T47D (cell line): ENCODE data around the gene ADAMTS17.
"Not testable (repeated sequence)": the region's sequence is repeated elsewhere in the genome, so short reads cannot be mapped to it uniquely, and the experiment has no call there.

Experiments
- DNase-seq, 2 experiments: peaks; one replicate each; pipeline versions ENCODE4 v3.0.0 to v3.0.0-alpha.2; 2011 to 2012; ENCODE audit warnings: low read depth in 1 of 2, low spot score in 1 of 2
- JUND ChIP-seq: IDR thresholded peaks from 2 replicates; pipeline ENCODE4 v1.6.1; 2012; ENCODE audit warnings: low read depth
- in situ Hi-C: cut with HindIII; loops from 2 replicates; pipeline ENCODE4 v1.10.0; 2016; ENCODE audit warnings: low sequenced_read_pairs, low pct_unique_long_range_greater_than_20kb

Gene ADAMTS17

DNA sequence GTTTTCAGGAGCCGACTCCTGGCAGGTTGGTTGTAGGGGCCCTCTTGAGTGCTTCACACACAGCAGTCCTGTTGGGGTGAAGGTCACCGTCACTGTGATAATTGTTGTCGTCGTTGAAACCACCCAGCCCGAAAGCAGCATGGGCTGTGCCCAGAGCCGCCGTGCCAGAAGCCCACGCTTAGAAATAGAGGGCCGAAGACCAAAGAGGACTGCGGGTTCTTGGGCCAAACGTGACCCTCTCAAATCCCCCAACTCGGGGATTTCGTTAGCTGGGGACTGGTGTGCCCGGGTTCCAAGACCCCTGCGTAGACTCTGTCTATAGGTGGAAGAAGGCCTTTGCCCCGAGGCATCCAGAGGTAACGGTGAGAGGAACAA, 7.5 kb upstream of the ADAMTS17 start:
- TF ChIP-seq JUND: no peak
- in situ Hi-C loops: no loop called here
- DNase-seq: no peak

DNA sequence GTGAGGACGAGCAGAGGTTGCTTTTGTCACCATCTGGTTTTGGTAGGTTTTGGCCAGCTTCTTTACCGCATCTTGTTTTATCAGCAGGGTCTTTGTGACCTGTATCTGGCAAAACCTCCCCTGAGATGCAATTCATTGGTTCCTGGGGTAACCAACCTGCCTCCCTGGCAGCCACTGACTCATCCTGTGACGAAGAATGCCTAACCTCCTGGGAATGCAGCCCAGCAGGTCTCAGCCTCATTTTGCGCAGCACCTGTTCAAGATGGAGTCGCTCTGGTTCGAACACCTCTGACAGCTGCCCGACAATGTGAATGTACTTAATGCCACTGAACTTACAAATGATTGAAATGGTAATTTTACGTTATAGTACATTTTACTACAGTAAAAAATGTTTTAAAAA, 6.8 kb upstream of the ADAMTS17 start:
- in situ Hi-C loops: no loop called here
- no peak for TF ChIP-seq JUND
- DNase-seq: no peak

DNA sequence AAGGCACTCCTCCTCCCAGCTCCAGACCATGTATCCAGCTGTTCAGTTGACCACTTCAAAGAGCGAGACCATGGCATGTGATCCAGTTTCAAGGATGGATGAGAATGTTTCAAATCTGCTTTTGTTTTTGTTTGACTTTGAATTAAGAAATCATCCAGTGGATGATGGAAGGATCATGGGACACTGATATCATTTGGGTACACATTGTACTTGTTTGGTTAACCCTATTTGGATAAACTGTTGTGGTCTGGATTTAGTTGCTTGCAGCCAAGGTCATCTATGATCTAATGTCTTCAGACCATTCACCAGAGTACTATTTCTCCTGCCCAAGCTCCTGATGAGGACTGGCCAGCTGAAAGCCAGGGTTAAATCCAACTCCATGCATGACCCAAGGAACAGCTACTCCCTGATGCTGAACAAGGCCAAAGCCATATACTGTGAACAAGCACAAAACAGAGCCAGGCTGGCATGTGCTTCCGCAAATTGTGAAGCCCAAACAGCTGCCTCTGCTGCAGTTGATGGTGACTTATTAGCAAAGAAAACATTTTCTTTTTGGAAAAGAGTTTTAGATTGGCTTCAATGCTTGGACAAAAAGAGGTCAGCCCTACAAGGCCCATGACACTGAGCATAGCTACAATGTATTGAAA, 5.2 kb upstream of the ADAMTS17 start:
- no peak for TF ChIP-seq JUND
- DNase-seq: no peak
- in situ Hi-C loops: no loop called here

DNA sequence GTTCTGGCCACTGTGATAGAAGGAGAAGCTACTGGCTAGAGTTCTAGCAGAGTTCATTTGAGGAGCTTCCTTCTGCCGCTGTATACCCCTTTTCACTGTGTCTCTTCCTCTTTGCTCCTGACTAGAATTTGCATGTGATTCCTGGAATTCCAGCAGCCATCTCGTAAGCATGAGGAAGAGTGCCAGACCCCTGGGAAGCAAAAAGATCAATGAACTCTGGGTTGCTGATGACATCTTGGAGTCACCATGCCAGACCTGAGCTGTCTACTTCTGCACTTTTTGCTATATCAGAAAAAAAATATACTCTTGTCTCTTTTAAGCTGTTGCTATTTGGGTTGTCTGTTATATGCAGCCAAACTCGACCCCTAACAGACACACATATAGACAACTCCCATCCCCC, 3.7 kb upstream of the ADAMTS17 start:
- no peak for TF ChIP-seq JUND
- in situ Hi-C loops: no loop called here
- DNase-seq: no peak

DNA sequence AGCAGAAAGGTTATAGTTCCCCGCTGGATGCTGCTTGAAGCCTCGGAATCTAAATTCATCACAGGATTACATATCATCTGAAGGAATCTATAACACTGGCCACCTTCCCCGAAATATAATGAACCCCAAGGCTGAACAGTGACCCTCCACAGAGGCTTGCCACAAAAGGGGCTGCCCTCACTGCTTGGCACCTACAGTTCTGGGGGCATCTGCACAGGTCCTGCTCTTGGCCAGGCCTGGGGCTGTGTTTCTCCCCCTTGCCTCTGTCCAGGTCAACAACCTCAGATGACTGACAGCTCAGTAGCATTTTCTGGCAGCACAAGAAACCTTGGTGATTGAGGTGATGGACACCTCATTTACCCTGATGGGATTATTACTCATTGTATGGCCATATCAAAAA, 1.5 kb upstream of the ADAMTS17 start:
- in situ Hi-C loops: no loop called here
- TF ChIP-seq JUND: no peak
- no peak for DNase-seq

DNA sequence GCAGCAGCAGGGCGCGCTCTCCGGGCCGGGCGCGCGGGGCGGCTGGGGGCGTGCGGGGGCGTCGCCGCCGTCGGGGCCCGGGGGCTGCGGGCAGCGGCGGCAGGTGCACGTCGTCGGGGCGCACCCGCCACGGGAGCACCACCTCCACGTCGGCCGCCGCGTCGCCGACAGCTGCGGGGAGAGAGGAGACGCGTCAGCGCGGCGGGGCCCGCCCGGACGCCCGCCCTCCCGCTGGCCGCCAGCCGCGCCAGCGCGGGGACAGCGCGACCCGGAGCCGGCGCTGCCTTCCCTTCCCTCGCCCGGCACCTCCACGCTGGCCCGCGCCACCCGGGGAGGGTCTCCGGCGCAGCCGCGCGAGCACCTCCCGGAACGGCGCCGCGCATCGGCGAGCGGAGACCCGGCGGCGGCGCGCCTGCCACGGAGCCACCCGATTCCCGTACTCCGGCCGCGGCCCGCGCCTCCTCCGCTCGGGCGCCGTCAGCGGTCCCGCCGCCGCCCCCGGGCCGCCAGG, 481 bp downstream of the ADAMTS17 start:
- no peak for DNase-seq
- no peak for TF ChIP-seq JUND
- in situ Hi-C loops: no loop called here

DNA sequence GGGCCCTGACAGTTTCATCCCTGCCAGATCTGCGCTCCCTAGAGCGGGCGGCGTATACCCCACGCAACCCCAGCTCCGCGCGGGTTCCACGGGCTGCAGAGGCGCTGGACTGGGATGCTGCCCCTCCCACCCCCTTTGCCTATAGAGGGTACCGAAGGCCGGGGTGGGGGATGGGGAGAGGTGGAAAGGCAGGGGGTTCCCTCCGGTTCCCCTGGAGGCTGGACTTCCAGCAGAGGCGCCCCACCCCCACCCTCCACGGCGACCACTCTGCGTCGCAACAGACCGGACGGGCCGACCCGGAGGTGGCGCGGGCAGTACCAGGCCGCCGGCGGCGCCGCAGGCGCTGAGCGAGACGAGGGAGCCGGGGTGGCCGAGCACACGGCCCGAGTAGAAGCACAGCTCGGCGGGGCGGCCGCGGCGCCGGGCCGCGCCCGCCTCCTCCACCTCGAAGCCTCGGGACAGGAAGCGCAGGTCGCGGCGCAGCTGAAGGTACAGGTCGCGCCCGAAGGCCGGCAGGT, 995 bp downstream of the ADAMTS17 start:
- TF ChIP-seq JUND: no peak
- in situ Hi-C loops: no loop called here
- no peak for DNase-seq

DNA sequence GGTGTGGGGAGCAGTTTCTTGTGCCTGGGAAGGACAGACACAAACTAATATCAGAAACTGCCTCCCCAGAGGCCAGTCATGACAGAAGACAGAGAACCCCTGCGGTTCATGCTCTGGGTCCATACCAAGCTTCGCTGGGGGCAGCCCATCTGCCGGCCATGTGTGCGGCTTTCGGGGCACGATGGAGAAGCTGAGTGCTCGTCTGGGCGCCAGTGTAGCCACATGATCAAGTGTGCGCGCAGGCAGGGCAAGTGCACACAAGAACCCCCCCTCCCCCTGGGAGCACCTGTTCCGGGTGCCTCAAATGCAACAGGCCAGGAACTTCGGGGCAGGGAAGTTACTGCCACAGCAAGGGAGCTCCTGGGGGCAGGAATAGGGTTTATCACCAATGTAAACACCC, 1.8 kb downstream of the ADAMTS17 start:
- no peak for DNase-seq
- no peak for TF ChIP-seq JUND
- in situ Hi-C loops: no loop called here

DNA sequence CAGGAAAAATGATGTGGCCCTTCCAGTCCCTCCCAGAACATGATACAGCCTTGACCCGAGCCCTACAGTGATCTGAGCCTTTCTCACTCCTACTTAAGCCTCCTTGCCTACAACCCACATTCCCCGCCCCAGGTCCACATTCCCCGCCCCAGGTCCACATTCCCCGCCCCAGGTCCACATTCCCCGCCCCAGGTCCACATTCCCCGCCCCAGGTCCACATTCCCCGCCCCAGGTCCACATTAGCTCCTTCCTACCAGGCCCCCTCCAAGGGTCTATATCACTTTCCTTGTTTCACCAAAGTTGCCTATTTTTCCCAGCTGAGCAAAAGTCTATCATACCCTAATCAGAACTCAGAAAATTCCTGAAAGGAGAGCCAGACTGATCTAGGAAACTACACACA, 2.3 kb downstream of the ADAMTS17 start:
- DNase-seq, in situ Hi-C loops: not testable (repeated sequence)

DNA sequence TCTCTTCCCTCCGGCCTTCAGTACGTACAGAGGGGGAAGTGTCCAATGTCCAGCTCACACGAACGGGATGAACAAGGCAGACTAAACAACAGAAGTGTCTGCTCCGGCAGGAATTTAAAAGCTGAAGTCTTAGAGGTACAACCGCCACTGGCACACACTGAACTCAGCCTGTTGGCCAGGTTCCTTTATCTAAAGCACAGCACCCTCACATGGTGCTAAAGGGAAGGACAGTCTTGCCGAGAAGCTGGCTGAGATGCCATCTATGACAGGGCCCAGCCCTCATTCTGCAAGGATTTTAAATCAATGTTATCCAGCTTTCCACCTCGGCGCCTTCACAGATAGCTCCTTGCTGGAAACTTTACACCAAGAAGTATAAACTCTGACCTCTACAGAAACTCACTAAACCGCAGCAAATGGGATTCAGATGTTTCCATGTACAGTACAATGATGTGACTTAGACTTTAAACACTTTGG, 2.8 kb downstream of the ADAMTS17 start:
- in situ Hi-C loops: no loop called here
- no peak for TF ChIP-seq JUND
- peak in 1 of 2 experiments; percentile 87 for DNase-seq

DNA sequence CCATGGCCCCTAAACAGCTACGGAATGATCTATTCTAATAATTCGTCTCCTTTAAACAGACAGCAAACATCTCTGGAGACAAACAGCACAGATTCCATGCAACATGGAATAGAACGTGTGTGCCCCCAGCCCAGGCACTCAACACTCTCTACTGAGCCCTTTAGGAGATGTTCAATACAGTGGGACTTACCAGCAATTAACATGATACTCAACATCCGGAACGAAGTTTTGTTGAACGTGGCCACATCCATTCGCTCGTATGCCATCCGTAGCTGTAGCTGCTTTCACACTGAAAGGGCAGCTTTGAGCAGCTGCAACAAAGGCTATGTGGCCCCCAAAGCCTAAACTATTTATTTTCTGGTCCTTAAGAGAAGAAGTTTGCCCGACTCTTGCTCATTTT, 3.5 kb downstream of the ADAMTS17 start:
- in situ Hi-C loops: no loop called here
- no peak for DNase-seq
- TF ChIP-seq JUND: no peak

DNA sequence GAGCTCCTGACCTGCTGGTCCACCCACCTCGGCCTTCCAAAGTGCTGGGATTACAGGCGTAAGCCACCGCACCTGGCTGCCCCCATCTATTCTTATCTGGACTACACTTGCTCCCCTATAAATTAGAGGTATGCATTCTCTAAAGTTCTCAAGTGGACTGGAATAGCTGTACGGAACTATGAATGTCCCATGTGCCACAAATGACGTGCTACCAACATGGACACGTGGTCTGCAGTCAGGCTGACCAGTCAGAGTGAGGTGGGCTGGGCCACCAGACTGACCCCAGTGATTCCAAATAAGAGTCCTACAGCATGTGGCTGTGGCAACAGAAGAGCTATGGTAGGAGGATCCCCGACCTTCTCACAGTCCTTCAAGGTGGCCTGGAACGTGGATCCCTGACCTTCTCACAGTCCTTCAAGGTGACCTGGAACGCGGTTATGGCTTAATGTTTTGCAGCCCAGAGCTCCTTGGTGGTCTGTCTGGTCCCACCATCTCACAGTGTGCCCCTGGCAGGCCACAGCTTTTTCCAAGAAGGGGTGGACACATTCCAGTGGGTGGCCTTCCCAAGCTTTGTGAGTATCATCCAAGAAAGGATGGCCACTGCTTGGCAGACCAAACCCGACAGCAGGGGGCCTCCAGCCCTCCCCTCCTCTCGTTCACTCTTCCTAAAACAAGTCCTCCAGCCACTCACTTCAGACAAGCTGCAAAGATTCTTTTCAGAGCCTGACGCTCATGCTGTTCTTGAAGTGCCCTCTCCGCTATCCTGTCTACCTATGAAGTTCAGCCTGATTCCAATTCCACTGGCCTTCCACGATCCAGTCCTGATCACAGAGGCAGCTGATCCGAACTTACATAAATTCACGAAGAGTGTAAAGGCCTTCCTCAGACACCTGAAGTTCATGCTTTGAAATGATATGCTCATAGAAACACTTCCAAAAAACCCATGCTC, 4.4 kb downstream of the ADAMTS17 start:
- TF ChIP-seq JUND: no peak
- no peak for DNase-seq
- in situ Hi-C loops: no loop called here

DNA sequence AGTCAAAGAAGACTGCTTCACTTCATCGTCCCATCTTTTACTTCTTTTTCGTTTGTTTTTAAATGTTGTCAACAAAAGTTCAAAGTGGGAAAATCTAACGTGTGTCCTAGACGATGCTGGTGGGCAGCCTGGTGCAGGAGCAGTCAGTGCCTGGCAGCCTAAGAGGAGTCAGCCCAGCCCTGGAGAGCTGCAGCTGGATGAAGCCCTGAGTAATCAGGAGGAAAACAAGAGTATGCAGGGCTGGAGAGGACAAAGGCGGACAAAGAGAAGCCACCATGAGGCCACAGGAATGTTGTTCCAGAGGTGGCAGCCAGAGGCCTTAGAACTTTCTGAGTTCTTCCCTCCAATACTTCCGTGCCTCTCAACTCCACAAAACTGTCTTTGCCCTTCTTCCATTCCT, 5.7 kb downstream of the ADAMTS17 start:
- no peak for DNase-seq
- in situ Hi-C loops: no loop called here
- TF ChIP-seq JUND: no peak
